Activated naive CD4-positive, alpha-beta T cell treated with anti-CD3 and anti-CD28 coated beads, Interleukin-2, amount 50 U/mL, for 72 hours (primary cell): ENCODE data around the gene APOB. TPM values are rescaled to one million over a fixed set of nuclear protein-coding genes. Genes with fewer than 3 reads are reported as not detected.

Source experiments
- ATAC-seq, 2 donors: fragments of 150-1000 bp; cut with Tn5 transposase; 2 replicates each; pipeline ENCODE4 v1.10.0; 2021; ENCODE audit warnings: mild to moderate bottlenecking in 2 of 2, moderate library complexity in 2 of 2
- DNase-seq, 2 donors: peaks; one replicate each; pipeline ENCODE4 v3.0.0; 2021 to 2022; ENCODE audit warnings: low spot score in 2 of 2
- H3K27ac Mint-ChIP-seq, 2 donors: one replicate each; pipeline ENCODE4 v1.8.0; 2022; ENCODE audit warnings: mild to moderate bottlenecking in 2 of 2, mixed read lengths in 2 of 2
- H3K36me3 Mint-ChIP-seq, 2 donors: one replicate each; pipeline ENCODE4 v1.8.0; 2022; ENCODE audit warnings: mixed read lengths in 2 of 2
- H3K9me3 Mint-ChIP-seq, 2 donors: one replicate each; pipeline ENCODE4 v1.8.0; 2022; ENCODE audit warnings: mixed read lengths in 2 of 2
- total RNA-seq, 2 donors: library from RNA; stranded (reverse); gene quantifications; one replicate each; pipeline ENCODE4 v1.2.3, GENCODE V29; 2022

Gene APOB
- total RNA-seq, 2 donors from 2014 or later, result not detected

GRCh38 chr2:20959252-20959651 lies 84.6 kb downstream of the APOB start:
- no peak overlapping the region for H3K27ac Mint-ChIP-seq
- no peak for ATAC-seq
- no peak for DNase-seq
- no peaks in the 10 kb centered on the region for H3K9me3 Mint-ChIP-seq
- no peaks in the 10 kb centered on the region for H3K36me3 Mint-ChIP-seq

- Mint-ChIP-seq H3K27ac (no peak overlapping the region), H3K9me3 (no peaks in the 10 kb centered on the region), H3K36me3 (no peaks in the 10 kb centered on the region)
- ATAC-seq, result no peak
- no peak for DNase-seq
Measured at GRCh38 chr2:20957788-20958525, 85.9 kb downstream of the APOB start.

- ATAC-seq (no peak), DNase-seq (no peak)
- Mint-ChIP-seq H3K36me3 (no peaks in the 10 kb centered on the region), H3K27ac (no peak overlapping the region), H3K9me3 (no peaks in the 10 kb centered on the region)
Measured at GRCh38 chr2:20955277-20956026, 88.4 kb downstream of the APOB start.

- no peak for DNase-seq
- Mint-ChIP-seq H3K36me3 (no peaks in the 10 kb centered on the region), H3K27ac (no peak overlapping the region), H3K9me3 (no peaks in the 10 kb centered on the region)
- ATAC-seq, result no peak
Measured at GRCh38 chr2:20953146-20953824, 90.6 kb downstream of the APOB start.

Other genes with a start within 250 kb of the APOB start
- gene LDAH, start 221.0 kb downstream of the APOB start, total RNA-seq, result 10 to 100 TPM; 15.9 to 34.3 TPM
- not detected for gene TDRD15, start 79.9 kb upstream of the APOB start, total RNA-seq